H1 (cell line): ENCODE measurements around the gene PLPPR1. TPM values are rescaled to one million over a fixed set of nuclear protein-coding genes. Genes with fewer than 3 reads are reported as not detected.

Experiments used
- CTCF ChIA-PET: fragments of 300-600 bp; sonication (Branson Sonifier 250); formaldehyde crosslinking; loops from one replicate; lab custom pipeline; 2021; ENCODE audit not compliant: partially characterized antibody; lab: Charles Lee
- POLR2A ChIA-PET: fragments of 300-600 bp; sonication (Branson Sonifier 250); formaldehyde crosslinking; loops from one replicate; lab custom pipeline; 2021; ENCODE audit warnings: inconsistent platforms; ENCODE audit not compliant: partially characterized antibody; lab: Charles Lee
- DNase-seq, 2 experiments: peaks; one replicate each; pipeline versions ENCODE4 v3.0.0 to v3.0.0-alpha.2; 2010 to 2022; ENCODE audit warnings: low spot score in 2 of 2, low read depth in 1 of 2, mixed read lengths in 1 of 2
- FAIRE-seq: peaks from 2 replicates; lab custom pipeline; 2011; peaks lifted over from hg19 to GRCh38; lab: Jason Lieb, UNC
- H2AFZ ChIP-seq: 2 replicates; pipeline ENCODE4 v1.8.1; 2012; ENCODE audit warnings: low read length, inconsistent platforms
- H2AK5ac ChIP-seq: 2 replicates; pipeline ENCODE4 v1.6.1; 2013; ENCODE audit warnings: low read depth, low read length
- H2BK120ac ChIP-seq: replicated peaks from 2 replicates; pipeline ENCODE3; 2013; ENCODE audit warnings: low read depth, low read length, inconsistent platforms
- H2BK12ac ChIP-seq: 2 replicates; pipeline ENCODE4 v1.6.1; 2013; ENCODE audit warnings: low read depth, low read length
- H2BK15ac ChIP-seq: 2 replicates; pipeline ENCODE4 v1.6.1; 2013; ENCODE audit warnings: low read length
- H2BK20ac ChIP-seq: 2 replicates; pipeline ENCODE4 v1.6.1; 2013; ENCODE audit warnings: low read length
- H2BK5ac ChIP-seq: 2 replicates; pipeline ENCODE4 v1.6.1; 2013; ENCODE audit warnings: low read depth, low read length
- H3K14ac ChIP-seq: 2 replicates; pipeline ENCODE4 v1.6.1; 2013; ENCODE audit warnings: inconsistent platforms; ENCODE audit not compliant: insufficient read length
- H3K18ac ChIP-seq: 2 replicates; pipeline ENCODE4 v1.6.1; 2013; ENCODE audit warnings: low read length; ENCODE audit errors: extremely low read depth
- H3K23ac ChIP-seq: 2 replicates; pipeline ENCODE4 v1.6.1; 2013; ENCODE audit warnings: inconsistent platforms; ENCODE audit not compliant: insufficient read length
- H3K23me2 ChIP-seq: 2 replicates; pipeline ENCODE4 v1.6.1; 2013; ENCODE audit warnings: low read depth, low read length
- H3K27ac ChIP-seq: 2 replicates; pipeline ENCODE4 v1.6.1; 2011; ENCODE audit warnings: low read depth, low read length, inconsistent platforms
- H3K27me3 ChIP-seq, 4 experiments: replicated peaks in 1 of 4; 1 replicate in 1 of 4; 2 replicates in 3 of 4; pipeline versions ENCODE4 v1.6.1 to v1.8.1; 2011 to 2013; ENCODE audit warnings: low read length in 3 of 4, mild to moderate bottlenecking in 3 of 4, inconsistent platforms in 2 of 4, mixed read lengths in 2 of 4, moderate library complexity in 1 of 4; ENCODE audit not compliant: control insufficient read depth in 3 of 4, insufficient read depth in 3 of 4; ENCODE audit errors: extremely low read depth in 1 of 4
- H3K36me3 ChIP-seq, 4 experiments: 2 replicates each; pipeline versions ENCODE4 v1.6.1 to v1.8.1; 2011 to 2013; ENCODE audit warnings: mild to moderate bottlenecking in 4 of 4, low read length in 3 of 4, moderate library complexity in 2 of 4, control low read depth in 1 of 4, inconsistent platforms in 1 of 4; ENCODE audit not compliant: insufficient read depth in 4 of 4, control insufficient read depth in 2 of 4
- H3K4ac ChIP-seq: replicated peaks from 2 replicates; pipeline ENCODE3; 2013; ENCODE audit warnings: low read length, low read depth, mixed read lengths, inconsistent platforms; ENCODE audit not compliant: insufficient read length
- H3K4me1 ChIP-seq, 4 experiments: replicated peaks in 1 of 4; 1 replicate in 1 of 4; 2 replicates in 3 of 4; pipeline versions ENCODE4 v1.6.1 to v1.8.1; 2011 to 2013; ENCODE audit warnings: low read length in 3 of 4, inconsistent platforms in 2 of 4, mixed read lengths in 1 of 4; ENCODE audit not compliant: insufficient read depth in 4 of 4, control insufficient read depth in 3 of 4
- H3K4me2 ChIP-seq, 2 experiments: 2 replicates each; pipeline versions ENCODE4 v1.6.1 to v1.8.1; 2011 to 2013; ENCODE audit warnings: low read depth in 2 of 2, low read length in 2 of 2, control low read depth in 1 of 2, inconsistent platforms in 1 of 2, mild to moderate bottlenecking in 1 of 2; ENCODE audit not compliant: insufficient read depth in 1 of 2
- H3K4me3 ChIP-seq, 4 experiments: fragments of 200-600, 300-600 bp in 1 of 4; sonication (generic), shearing (Covaris generic), sonication (Bioruptor Twin) in 1 of 4; 2 replicates each; pipeline versions ENCODE4 v1.5.1 to v1.8.1; 2011 to 2016; ENCODE audit warnings: low read length in 4 of 4, low read depth in 3 of 4, control low read depth in 2 of 4, inconsistent platforms in 2 of 4, mild to moderate bottlenecking in 2 of 4, mixed read lengths in 1 of 4, moderate library complexity in 1 of 4; ENCODE audit not compliant: insufficient read depth in 2 of 4; ENCODE audit errors: extremely low read depth in 1 of 4
- H3K56ac ChIP-seq: replicated peaks from 2 replicates; pipeline ENCODE3; 2013; ENCODE audit warnings: low read depth, mild to moderate bottlenecking, mixed read lengths, low read length, inconsistent platforms; ENCODE audit not compliant: insufficient read length
- H3K79me1 ChIP-seq: 2 replicates; pipeline ENCODE4 v1.6.1; 2013; ENCODE audit warnings: low read depth, low read length, control low read depth
- H3K79me2 ChIP-seq, 2 experiments: 2 replicates each; pipeline versions ENCODE4 v1.6.1 to v1.8.1; 2012 to 2013; ENCODE audit warnings: low read length in 2 of 2, mild to moderate bottlenecking in 2 of 2, inconsistent platforms in 1 of 2; ENCODE audit not compliant: insufficient read depth in 2 of 2, control insufficient read depth in 1 of 2
- H3K9ac ChIP-seq, 4 experiments: replicated peaks in 1 of 4; 1 replicate in 1 of 4; 2 replicates in 3 of 4; pipeline versions ENCODE4 v1.6.1 to v1.8.1; 2011 to 2013; ENCODE audit warnings: low read depth in 3 of 4, low read length in 3 of 4, control low read depth in 2 of 4, mild to moderate bottlenecking in 2 of 4, moderate library complexity in 2 of 4, inconsistent platforms in 1 of 4; ENCODE audit errors: extremely low read depth in 1 of 4
- H3K9me3 ChIP-seq, 2 experiments: 2 replicates each; pipeline versions ENCODE4 v1.6.1 to v1.8.1; 2012 to 2013; ENCODE audit warnings: mild to moderate bottlenecking in 2 of 2, moderate library complexity in 2 of 2, control low read depth in 1 of 2, inconsistent platforms in 1 of 2, low read depth in 1 of 2, low read length in 1 of 2, mixed read lengths in 1 of 2; ENCODE audit not compliant: insufficient read depth in 2 of 2
- H4K20me1 ChIP-seq, 2 experiments: replicated peaks in 1 of 2; 2 replicates each; pipeline versions ENCODE3 to v1.8.1; 2011 to 2013; ENCODE audit warnings: inconsistent platforms in 2 of 2, low read length in 2 of 2, mild to moderate bottlenecking in 1 of 2; ENCODE audit not compliant: insufficient read depth in 2 of 2, control insufficient read depth in 1 of 2
- H4K5ac ChIP-seq: 2 replicates; pipeline ENCODE4 v1.6.1; 2013; ENCODE audit warnings: low read length, low read depth, mixed read lengths, inconsistent platforms; ENCODE audit not compliant: insufficient read length
- H4K8ac ChIP-seq: 2 replicates; pipeline ENCODE4 v1.8.0; 2013; ENCODE audit warnings: mild to moderate bottlenecking, moderate library complexity, low read length, inconsistent platforms; ENCODE audit not compliant: insufficient read depth; ENCODE audit errors: extremely low read depth
- H4K91ac ChIP-seq: replicated peaks from 2 replicates; pipeline ENCODE3; 2013; ENCODE audit warnings: low read length, mixed read lengths, inconsistent platforms; ENCODE audit not compliant: insufficient read length
- EGR1 ChIP-seq: IDR thresholded peaks from 2 replicates; pipeline ENCODE4 v1.6.1; 2011; ENCODE audit warnings: low read depth, low read length, borderline replicate concordance
- FOSL1 ChIP-seq: IDR thresholded peaks from 2 replicates; pipeline ENCODE4 v1.6.1; 2011; ENCODE audit warnings: mild to moderate bottlenecking, low read depth, low read length, moderate library complexity; ENCODE audit not compliant: insufficient read depth
- HDAC6 ChIP-seq: IDR thresholded peaks from one replicate; pipeline ENCODE4 v1.7.1; 2012; ENCODE audit warnings: low read depth, mild to moderate bottlenecking, inconsistent platforms, low read length, moderate library complexity
- JUN ChIP-seq: IDR thresholded peaks from 2 replicates; pipeline ENCODE4 v1.6.1; 2011; ENCODE audit warnings: low read depth, mild to moderate bottlenecking, improper control_type of control experiment, low read length
- KDM4A ChIP-seq: IDR thresholded peaks from one replicate; pipeline ENCODE4 v1.7.1; 2012; ENCODE audit warnings: low read depth, mild to moderate bottlenecking, moderate library complexity, low read length, inconsistent platforms; ENCODE audit not compliant: severe bottlenecking
- NANOG ChIP-seq: IDR thresholded peaks from 2 replicates; pipeline ENCODE4 v1.6.1; 2011; ENCODE audit warnings: low read length, low read depth, mild to moderate bottlenecking, inconsistent platforms; ENCODE audit not compliant: insufficient read depth, poor library complexity, severe bottlenecking
- PHF8 ChIP-seq: fragments of 200-600 bp; sonication (generic); conservative IDR thresholded peaks from 2 replicates; pipeline ENCODE4 v1.7.1; 2012; ENCODE audit warnings: low read depth, mild to moderate bottlenecking, inconsistent platforms, low read length, moderate library complexity
- SIX5 ChIP-seq: IDR thresholded peaks from 2 replicates; pipeline ENCODE4 v1.6.1; 2011; ENCODE audit warnings: mild to moderate bottlenecking, low read depth, low read length
- SUZ12 ChIP-seq: fragments of 200-600 bp; sonication (generic); IDR thresholded peaks from 2 replicates; pipeline ENCODE4 v1.6.1; 2012; ENCODE audit warnings: mild to moderate bottlenecking, inconsistent platforms, low read length, moderate library complexity, mixed read lengths
- TBP ChIP-seq: IDR thresholded peaks from 2 replicates; pipeline ENCODE4 v1.6.1; 2011; ENCODE audit warnings: low read depth, low read length, improper control_type of control experiment
- WGBS, 2 experiments: shearing (Covaris generic) in 1 of 2; methylation state at CpG; one replicate each; pipeline versions ENCODE4 v1.1.6 to v1.1.7; 2013 to 2015; ENCODE audit warnings: low lambda C conversion rate in 2 of 2, mixed read lengths in 2 of 2, inconsistent platforms in 1 of 2, low coverage in 1 of 2, missing lambda C conversion rate in 1 of 2; ENCODE audit not compliant: insufficient replicate concordance in 2 of 2, insufficient coverage in 1 of 2, insufficient read length in 1 of 2; ENCODE audit errors: extremely low coverage in 1 of 2, missing lambda C conversion rate in 1 of 2; 5-methylcytosine and 5-hydroxymethylcytosine counted together
- polyA plus RNA-seq, 7 experiments: library from polyadenylated mRNA; depleted of rRNA in 3 of 7; stranded (reverse) in 5 of 7; unstranded in 2 of 7; fragments of >200 nt in 5 of 7; fragments of 200-250 nt in 2 of 7; gene quantifications; 1 replicate in 5 of 7; 2 replicates in 1 of 7; 4 replicates in 1 of 7; pipeline versions ENCODE4 v1.2.1 to v1.2.3, GENCODE V29; 2011 to 2013; ENCODE audit warnings: missing spikeins in 2 of 7, mixed read lengths in 2 of 7
- total RNA-seq: library from RNA; stranded (reverse); fragmentation: NEBNext Ultra II Directional; extraction: Animal tissue kit (Norgen Biotek cat#: 25700); gene quantifications from 2 replicates; pipeline ENCODE4 v1.2.1, GENCODE V29; 2021
- TF ChIP-seq, protein P1 (sequence below): IDR thresholded peaks from 2 replicates; pipeline ENCODE4 v1.6.1; 2011; ENCODE audit warnings: low read depth, mild to moderate bottlenecking, low read length; ENCODE audit not compliant: insufficient read depth

The PLPPR1 gene
- total and polyA plus RNA-seq, 2 of the 8 experiments (the other 6 are each of a cell fraction or from before 2014, with no cell fraction given), result 1.4 to 1.8 TPM

DNA sequence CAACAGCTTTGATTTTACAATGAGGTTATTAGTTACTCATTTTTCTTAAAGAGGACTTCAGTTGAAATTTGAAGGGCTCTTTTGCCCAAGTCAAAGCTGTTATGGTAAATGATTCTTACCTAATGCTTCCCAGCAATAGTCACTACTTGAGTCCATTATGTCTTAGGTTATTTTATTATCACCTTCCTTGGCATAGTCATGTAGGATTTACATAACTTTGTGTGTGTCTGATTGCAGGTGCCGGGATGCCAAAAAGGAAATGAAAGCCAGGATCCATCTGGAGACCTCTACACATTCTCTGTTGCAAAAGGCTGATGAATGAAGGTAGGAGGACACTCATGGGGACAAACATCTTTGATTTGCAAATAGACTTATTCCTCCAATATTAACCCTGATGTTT lies 38.8 kb upstream of the PLPPR1 start:
- Histone ChIP-seq H3K4me3 (no peak overlapping the region), H3K4ac (no peak overlapping the region), H3K79me1 (no peaks in the 10 kb centered on the region), H3K79me2 (no peaks in the 10 kb centered on the region), H2BK12ac (no peak overlapping the region), H3K14ac (no peak overlapping the region), H4K5ac (no peak overlapping the region), H2AK5ac (no peak overlapping the region), H2BK120ac (no peak overlapping the region), H3K23me2 (no peaks in the 10 kb centered on the region), H4K91ac (no peak overlapping the region), H3K18ac (no peak overlapping the region), H3K4me2 (no peak overlapping the region), H3K9ac (no peak overlapping the region), H2BK5ac (no peak overlapping the region), H4K20me1 (no peaks in the 10 kb centered on the region)
- no peak for DNase-seq
- 71% methylated on average over 1 of the region's 1 CpG; no CpG with 5 or more reads in 1 of the 2 experiments for WGBS, 2 experiments
- TF ChIP-seq KDM4A (no peak), PHF8 (no peak), JUN (no peak), EGR1 (no peak), SIX5 (no peak), HDAC6 (no peak), SUZ12 (no peak), TBP (no peak), FOSL1 (no peak), NANOG (no peak)
- TF ChIP-seq, protein P1, sequence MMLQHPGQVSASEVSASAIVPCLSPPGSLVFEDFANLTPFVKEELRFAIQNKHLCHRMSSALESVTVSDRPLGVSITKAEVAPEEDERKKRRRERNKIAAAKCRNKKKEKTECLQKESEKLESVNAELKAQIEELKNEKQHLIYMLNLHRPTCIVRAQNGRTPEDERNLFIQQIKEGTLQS, result no peak
- TF ChIP-seq, all 59 proteins: peak for 0
- ChIA-PET CTCF (no interaction called here), POLR2A (no interaction called here)
- H4K8ac ChIP-seq, result no peak overlapping the region
- no peak overlapping the region for H2BK20ac ChIP-seq
- no peak overlapping the region for H3K56ac ChIP-seq
- H3K36me3 ChIP-seq, result no peaks in the 10 kb centered on the region
- H3K9me3 ChIP-seq, result no peaks in the 10 kb centered on the region
- H2AFZ ChIP-seq, result no peak overlapping the region
- no peak overlapping the region for H2BK15ac ChIP-seq
- FAIRE-seq, result no peak
- peaks cover 0 to 1% (median 0%) of the 10 kb centered on the region in 4 experiments; a peak in 1 of 7 replicates for H3K27me3 ChIP-seq
- no peaks in the 10 kb centered on the region for H3K4me1 ChIP-seq
- H3K23ac ChIP-seq, result no peak overlapping the region
- H3K27ac ChIP-seq, result no peak overlapping the region
